B cell (primary cell): ENCODE data around the gene BAHCC1. TPM values are rescaled to one million over a fixed set of nuclear protein-coding genes. Genes with fewer than 3 reads are reported as not detected.

Experiments
- ATAC-seq: fragments of 200-7000 bp; cut with Tn5 transposase; one replicate; pipeline ENCODE4 v1.10.0; 2021; ENCODE audit warnings: low read depth, mild to moderate bottlenecking, moderate number of reproducible peaks, moderate library complexity
- CTCF ChIA-PET: fragments of 350-600 bp; sonication (Branson Sonifier 250); formaldehyde crosslinking; loops from one replicate; lab custom pipeline; 2021; ENCODE audit warnings: antibody characterized with exemption, inconsistent platforms; lab: Charles Lee
- POLR2A ChIA-PET: fragments of 350-600 bp; sonication (Branson Sonifier 250); formaldehyde crosslinking; loops from one replicate; lab custom pipeline; 2021; ENCODE audit warnings: antibody characterized with exemption; lab: Charles Lee
- DNase-seq: peaks from one replicate; pipeline ENCODE4 v3.0.0; 2013
- H2AFZ ChIP-seq: 2 replicates; pipeline ENCODE4 v1.6.1; 2012; ENCODE audit warnings: mild to moderate bottlenecking, low read depth, low read length; ENCODE audit not compliant: insufficient read depth, poor library complexity, severe bottlenecking
- H3K27ac ChIP-seq, 2 donors: 1 replicate in 1 of 2; 2 replicates in 1 of 2; pipeline ENCODE4 v1.5.1; 2012 to 2013; ENCODE audit warnings: low read length in 2 of 2, mild to moderate bottlenecking in 2 of 2, moderate library complexity in 1 of 2
- H3K27me3 ChIP-seq, 4 experiments: fragments of 200-600 bp in 1 of 4; sonication (generic) in 1 of 4; replicated peaks in 1 of 4; 1 replicate in 2 of 4; 2 replicates in 2 of 4; pipeline versions ENCODE4 v1.6.1 to v1.7.0; 2013 to 2016; ENCODE audit warnings: low read length in 3 of 4, mild to moderate bottlenecking in 2 of 4, mixed read lengths in 1 of 4, moderate library complexity in 1 of 4; ENCODE audit not compliant: insufficient read depth in 4 of 4, control insufficient read depth in 3 of 4; ENCODE audit errors: control extremely low read depth in 1 of 4
- H3K36me3 ChIP-seq, 2 experiments: replicated peaks in 1 of 2; 1 replicate in 1 of 2; 2 replicates in 1 of 2; pipeline versions ENCODE4 v1.6.1 to v1.7.1; 2013; ENCODE audit warnings: low read length in 1 of 2; ENCODE audit not compliant: insufficient read depth in 2 of 2, control insufficient read depth in 1 of 2; ENCODE audit errors: control extremely low read depth in 1 of 2, extremely low read depth in 1 of 2
- H3K4me1 ChIP-seq, 2 donors: fragments of 200-600 bp in 1 of 2; sonication (generic) in 1 of 2; 1 replicate in 1 of 2; 2 replicates in 1 of 2; pipeline versions ENCODE4 v1.5.1 to v1.6.1; 2013 to 2017; ENCODE audit warnings: low read length in 2 of 2; ENCODE audit not compliant: control insufficient read depth in 2 of 2, insufficient read depth in 2 of 2
- H3K4me2 ChIP-seq: replicated peaks from 2 replicates; pipeline ENCODE3; 2012; ENCODE audit warnings: mild to moderate bottlenecking, low read depth, low read length; ENCODE audit not compliant: poor library complexity, severe bottlenecking
- H3K4me3 ChIP-seq, 5 experiments: fragments of 200-600 bp in 1 of 5; sonication (generic) in 1 of 5; 1 replicate in 3 of 5; 2 replicates in 2 of 5; pipeline versions ENCODE4 v1.5.1 to v1.7.0; 2011 to 2016; ENCODE audit warnings: low read length in 4 of 5, mild to moderate bottlenecking in 4 of 5, low read depth in 2 of 5, control low read depth in 1 of 5, moderate library complexity in 1 of 5; ENCODE audit not compliant: insufficient read depth in 1 of 5; ENCODE audit errors: control extremely low read depth in 1 of 5, extremely low read depth in 1 of 5
- H3K79me2 ChIP-seq: fragments of 200-600 bp; sonication (generic); one replicate; pipeline ENCODE4 v1.6.0; 2016; ENCODE audit warnings: low read length; ENCODE audit not compliant: control insufficient read depth, insufficient read depth
- H3K9ac ChIP-seq: fragments of 200-600 bp; sonication (generic); 2 replicates; pipeline ENCODE4 v1.6.1; 2017; ENCODE audit warnings: mild to moderate bottlenecking, low read length, moderate library complexity
- H3K9me3 ChIP-seq, 3 donors: one replicate each; pipeline versions ENCODE4 v1.6.1 to v1.7.1; 2013; ENCODE audit warnings: low read length in 2 of 3; ENCODE audit not compliant: control insufficient read depth in 2 of 3, insufficient read depth in 1 of 3; ENCODE audit errors: control extremely low read depth in 1 of 3
- H4K20me1 ChIP-seq: 2 replicates; pipeline ENCODE4 v1.6.0; 2012; ENCODE audit warnings: mild to moderate bottlenecking, low read length; ENCODE audit not compliant: insufficient read depth, control insufficient read depth, poor library complexity, severe bottlenecking
- H3K27ac Mint-ChIP-seq: one replicate; pipeline ENCODE4 v1.8.0; 2021; ENCODE audit warnings: mixed read lengths
- H3K27me3 Mint-ChIP-seq: one replicate; pipeline ENCODE4 v1.8.0; 2021; ENCODE audit warnings: mixed read lengths
- H3K4me1 Mint-ChIP-seq: one replicate; pipeline ENCODE4 v1.8.0; 2021; ENCODE audit warnings: mixed read lengths
- H3K4me3 Mint-ChIP-seq: one replicate; pipeline ENCODE4 v1.8.0; 2021; ENCODE audit warnings: mixed read lengths
- H3K9me3 Mint-ChIP-seq: one replicate; pipeline ENCODE4 v1.8.0; 2022; ENCODE audit warnings: mixed read lengths; ENCODE audit not compliant: insufficient read depth
- CTCF ChIP-seq: fragments of 200-600 bp; IDR thresholded peaks from one replicate; pipeline ENCODE4 v1.8.0; 2022; ENCODE audit warnings: antibody characterized with exemption, mild to moderate bottlenecking
- EZH2 ChIP-seq: IDR thresholded peaks from 2 replicates; pipeline ENCODE4 v1.6.1; 2012; ENCODE audit warnings: borderline replicate concordance, low read depth, mild to moderate bottlenecking, moderate library complexity, low read length; ENCODE audit not compliant: insufficient read depth, poor library complexity, severe bottlenecking
- WGBS: methylation state at CpG from one replicate; pipeline ENCODE4 v1.1.5; 2013; ENCODE audit warnings: missing lambda C conversion rate; ENCODE audit not compliant: insufficient coverage; 5-methylcytosine and 5-hydroxymethylcytosine counted together
- intact Hi-C: fragments of 100-400 bp; cut with micrococcal nuclease; formaldehyde crosslinking; loops from one replicate; pipeline ENCODE4 v1.10.0; 2022
- polyA plus RNA-seq: library from polyadenylated mRNA; depleted of rRNA; stranded (reverse); fragments of >200 nt; gene quantifications from 2 replicates; pipeline ENCODE4 v1.2.3, GENCODE V29; 2012
- total RNA-seq, 2 donors: library from RNA; stranded (reverse); fragments of 120-200 nt in 1 of 2; gene quantifications; 1 replicate in 1 of 2; 2 replicates in 1 of 2; pipeline versions ENCODE4 v1.2.3 to v1.2.4, GENCODE V29; 2013 to 2022

The BAHCC1 gene
- total and polyA plus RNA-seq, 2 donors (not counting 1 experiment from before 2014, with no cell fraction given), result 0.12 to 0.48 TPM

GRCh38 chr17:81404558-81405165, 9.4 kb downstream of the BAHCC1 start:
- no peak overlapping the region for H3K4me2 ChIP-seq
- no peak overlapping the region for H3K27ac Mint-ChIP-seq
- WGBS, result 73% methylated on average over 9 of the region's 11 CpGs

More at GRCh38 chr17:81404558-81405165, 9.4 kb downstream of the BAHCC1 start:
- Histone ChIP-seq H3K27me3 (peaks cover 0 to 45% (median 27%) of the 10 kb centered on the region in 4 experiments), H3K9ac (no peak overlapping the region), H3K9me3 (peaks cover 0 to 13% (median 0%) of the 10 kb centered on the region in 3 donors), H3K4me3 (no peak overlapping the region), H3K27ac (no peak overlapping the region), H3K79me2 (peaks cover 24% of the 10 kb centered on the region), H2AFZ (no peak overlapping the region), H4K20me1 (no peaks in the 10 kb centered on the region), H3K4me1 (peaks cover 20 to 21% of the 10 kb centered on the region in 2 donors), H3K36me3 (no peaks in the 10 kb centered on the region)
- intact Hi-C loops, result no loop called here
- ATAC-seq (no peak), DNase-seq (no peak)
- TF ChIP-seq CTCF (no peak), EZH2 (no peak)
- ChIA-PET POLR2A (no interaction called here), CTCF (interaction anchor here (1.0 kb wide), 1 partner anchor 80 kb away, joined by 4 read pairs; no protein-coding TSS in a partner anchor)
- Mint-ChIP-seq H3K9me3 (no peaks in the 10 kb centered on the region), H3K4me1 (peaks cover 8% of the 10 kb centered on the region), H3K27me3 (peaks cover 48% of the 10 kb centered on the region), H3K4me3 (no peak overlapping the region)
